Endothelial cell of umbilical vein (primary cell): Measurements from ENCODE around the gene HSPA12A.

Experiments
- CTCF ChIP-seq, 2 donors: IDR thresholded peaks; 1 replicate in 1 of 2; 2 replicates in 1 of 2; pipeline ENCODE4 v1.5.1; 2011; ENCODE audit warnings: low read length in 2 of 2, mild to moderate bottlenecking in 2 of 2, moderate library complexity in 2 of 2, control low read depth in 1 of 2, inconsistent platforms in 1 of 2, low read depth in 1 of 2; ENCODE audit not compliant: insufficient read depth in 1 of 2; ENCODE audit errors: extremely low read depth in 1 of 2
- POLR2AphosphoS5 ChIP-seq: IDR thresholded peaks from 2 replicates; pipeline ENCODE4 v1.6.1; 2012; ENCODE audit warnings: low read depth, mild to moderate bottlenecking, control low read depth, low read length, moderate library complexity; ENCODE audit not compliant: insufficient read depth

- TF ChIP-seq POLR2AphosphoS5: no peak
- no peak for TF ChIP-seq CTCF (IDR thresholded peaks at IDR 0.05; ENCODE audit: extremely low read depth in 1 of 2, insufficient read depth in 1 of 2, low read depth in 1 of 2, low read length in 2 of 2)
Measured at GRCh38 chr10:116764979-116765378, 22.6 kb upstream of the HSPA12A start.
